ENCODE measurements around the gene CENPX. TPM values are rescaled to one million over a fixed set of nuclear protein-coding genes. Genes with fewer than 3 reads are reported as not detected.

Gene CENPX
- total and polyA plus RNA-seq, 2 experiments from 2014 or later: 58.2 to 83.2 TPM

GRCh38 chr17:81996757-81997441 is 25.8 kb downstream of the CENPX start:
- 98% methylated on average over 30 of the region's 30 CpGs for WGBS (ENCODE audit: low lambda C conversion rate, missing lambda C conversion rate)
- Histone ChIP-seq H3K9me2 (replicated peaks; ENCODE audit: insufficient read depth) (no peaks in the 10 kb centered on the region), H3K4me3 (no peak overlapping the region), H3K79me2 (peaks cover 4% of the 10 kb centered on the region), H3K27ac (no peak overlapping the region), H3K36me3 (replicated peaks; ENCODE audit: insufficient read depth, low read depth) (no peaks in the 10 kb centered on the region), H4K20me1 (ENCODE audit: insufficient read depth, poor library complexity, severe bottlenecking) (no peaks in the 10 kb centered on the region), H3K27me3 (no peaks in the 10 kb centered on the region), H3K9me3 (ENCODE audit: low read depth) (no peaks in the 10 kb centered on the region), H3K4me1 (ENCODE audit: insufficient read depth) (peaks cover 22% of the 10 kb centered on the region), H3K4me2 (no peak overlapping the region), H2AFZ (no peak overlapping the region)
- DNase-seq (ENCODE audit: low spot score): no peak
- TF ChIP-seq EZH2 (IDR thresholded peaks at IDR 0.05; ENCODE audit: borderline replicate concordance): no peak
- TF ChIP-seq EZH2phosphoT487 (IDR thresholded peaks at IDR 0.05; ENCODE audit: low read depth, severe bottlenecking, unreplicated experiment): no peak
- no peak for TF ChIP-seq CTCF (IDR thresholded peaks at IDR 0.05; ENCODE audit: poor library complexity)

- no peaks in the 10 kb centered on the region for H3K27me3 ChIP-seq
- no peaks in the 10 kb centered on the region for H3K36me3 ChIP-seq (replicated peaks; ENCODE audit: insufficient read depth, low read depth)
- H2AFZ ChIP-seq: no peak overlapping the region
- no peak for DNase-seq (ENCODE audit: low spot score)
- H3K79me2 ChIP-seq: peaks cover 4% of the 10 kb centered on the region
- no peaks in the 10 kb centered on the region for H3K9me2 ChIP-seq (replicated peaks; ENCODE audit: insufficient read depth)
- H3K4me2 ChIP-seq: no peak overlapping the region
- no peak overlapping the region for H3K27ac ChIP-seq
- no peaks in the 10 kb centered on the region for H3K9me3 ChIP-seq (ENCODE audit: low read depth)
- no peak overlapping the region for H3K4me3 ChIP-seq
- no peaks in the 10 kb centered on the region for H4K20me1 ChIP-seq (ENCODE audit: insufficient read depth, poor library complexity, severe bottlenecking)
- TF ChIP-seq EZH2 (IDR thresholded peaks at IDR 0.05; ENCODE audit: borderline replicate concordance): no peak
- TF ChIP-seq CTCF (IDR thresholded peaks at IDR 0.05; ENCODE audit: poor library complexity): no peak
- no peak for TF ChIP-seq EZH2phosphoT487 (IDR thresholded peaks at IDR 0.05; ENCODE audit: low read depth, severe bottlenecking, unreplicated experiment)
- peaks cover 28% of the 10 kb centered on the region for H3K4me1 ChIP-seq (ENCODE audit: insufficient read depth)
- WGBS (ENCODE audit: low lambda C conversion rate, missing lambda C conversion rate): 97% methylated on average over 20 of the region's 28 CpGs
Observed at GRCh38 chr17:81996232-81996756, 26.4 kb downstream of the CENPX start.

GRCh38 chr17:81995463-81996231 is 27.0 kb downstream of the CENPX start:
- Histone ChIP-seq H4K20me1 (ENCODE audit: insufficient read depth, poor library complexity, severe bottlenecking) (no peaks in the 10 kb centered on the region), H3K79me2 (peaks cover 4% of the 10 kb centered on the region), H3K4me3 (no peak overlapping the region), H3K9me2 (replicated peaks; ENCODE audit: insufficient read depth) (no peaks in the 10 kb centered on the region), H3K36me3 (replicated peaks; ENCODE audit: insufficient read depth, low read depth) (no peaks in the 10 kb centered on the region), H3K4me2 (no peak overlapping the region), H2AFZ (no peak overlapping the region), H3K4me1 (ENCODE audit: insufficient read depth) (peaks cover 29% of the 10 kb centered on the region), H3K27ac (no peak overlapping the region), H3K27me3 (no peaks in the 10 kb centered on the region), H3K9me3 (ENCODE audit: low read depth) (no peaks in the 10 kb centered on the region)
- no peak for DNase-seq (ENCODE audit: low spot score)
- no peak for TF ChIP-seq EZH2 (IDR thresholded peaks at IDR 0.05; ENCODE audit: borderline replicate concordance)
- no peak for TF ChIP-seq CTCF (IDR thresholded peaks at IDR 0.05; ENCODE audit: poor library complexity)
- no peak for TF ChIP-seq EZH2phosphoT487 (IDR thresholded peaks at IDR 0.05; ENCODE audit: low read depth, severe bottlenecking, unreplicated experiment)
- 98% methylated on average over 29 of the region's 29 CpGs for WGBS (ENCODE audit: low lambda C conversion rate, missing lambda C conversion rate)
